Activated T-cell treated with anti-CD3 and anti-CD28 coated beads for 48 hours (primary cell): ENCODE data around the gene TNFRSF8.

ENCODE experiments used
- DNase-seq: peaks from one replicate; pipeline ENCODE4 v3.0.0-alpha.2; 2020; ENCODE audit warnings: low read depth

TNFRSF8 gene

DNA sequence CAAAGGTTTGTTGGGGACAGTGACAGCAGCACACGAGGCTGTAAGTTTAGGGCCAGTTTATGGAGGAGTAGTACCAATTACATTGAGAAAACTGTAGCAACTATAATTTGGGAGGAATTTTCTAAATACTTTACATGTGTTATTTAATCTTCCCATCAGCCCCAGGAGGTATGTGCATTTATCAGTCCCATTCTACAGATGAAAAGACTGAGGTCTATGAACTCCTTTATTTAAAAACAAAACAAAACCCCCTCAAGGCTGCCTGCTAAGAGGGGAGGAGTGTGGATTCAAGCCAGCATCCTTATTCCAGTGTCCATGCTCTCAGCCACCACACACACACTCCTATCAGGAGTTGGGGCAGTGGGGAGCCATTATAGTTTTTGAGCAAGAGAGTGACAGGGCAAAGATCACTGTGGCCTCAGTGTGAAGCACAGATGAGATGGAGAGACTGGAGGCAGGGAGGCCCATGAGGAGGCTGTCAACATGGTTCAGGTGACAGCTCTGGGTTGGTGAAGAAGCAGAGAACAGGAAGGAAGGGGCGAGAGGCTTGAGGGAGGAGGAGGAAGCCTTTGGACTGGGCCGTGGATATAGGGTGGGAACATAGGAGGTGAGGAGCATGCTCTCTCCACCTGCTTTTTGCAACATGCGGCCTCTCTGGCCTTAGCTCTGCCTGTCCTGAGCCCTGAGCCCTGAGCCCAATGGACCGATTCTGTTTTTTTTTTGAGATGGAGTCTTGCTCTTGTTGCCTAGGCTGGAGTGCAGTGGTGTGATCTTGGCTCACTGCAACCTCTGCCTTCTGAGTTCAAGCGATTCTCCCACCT, 113.4 kb downstream of the TNFRSF8 start:
- no peak for DNase-seq

DNA sequence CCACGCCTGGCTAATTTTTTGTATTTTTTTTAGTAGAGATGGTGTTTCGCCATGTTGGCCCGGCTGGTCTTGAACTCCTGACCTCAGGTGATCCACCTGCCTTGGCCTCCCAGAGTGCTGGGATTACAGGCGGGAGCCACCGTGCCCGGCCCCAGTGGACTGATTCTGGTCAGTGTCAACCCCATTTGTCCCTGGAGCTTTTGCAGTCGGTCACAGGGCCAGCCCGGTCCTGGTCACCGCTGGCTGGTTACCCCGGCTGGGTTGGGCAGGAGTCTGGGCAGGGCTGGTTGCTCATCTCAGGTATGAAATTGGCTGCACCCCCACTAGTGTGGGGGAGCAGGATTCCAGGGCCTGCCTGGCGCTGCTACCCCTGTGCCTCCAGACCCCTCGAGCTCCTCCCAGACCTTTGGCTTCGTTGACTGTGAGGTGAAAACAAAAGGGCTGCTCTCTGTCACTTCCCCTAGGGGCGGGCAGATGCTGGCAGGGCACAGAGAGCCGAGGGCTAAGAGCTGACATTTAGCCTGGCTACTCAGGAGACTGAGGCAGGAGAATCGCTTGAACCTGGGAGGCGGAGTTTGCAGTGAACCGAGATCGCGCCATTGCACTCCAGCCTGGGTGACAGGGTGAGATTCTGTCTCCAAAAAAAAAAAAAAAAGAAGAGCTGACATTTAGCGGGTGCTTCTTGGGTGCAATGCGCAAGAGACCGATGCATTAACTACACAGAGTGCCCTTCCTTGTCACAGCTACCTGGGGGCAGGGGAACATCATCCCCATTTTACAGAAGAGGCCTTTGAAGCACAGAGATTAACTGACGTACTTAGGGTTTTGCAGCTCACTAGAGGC, 114.3 kb downstream of the TNFRSF8 start:
- no peak for DNase-seq

DNA sequence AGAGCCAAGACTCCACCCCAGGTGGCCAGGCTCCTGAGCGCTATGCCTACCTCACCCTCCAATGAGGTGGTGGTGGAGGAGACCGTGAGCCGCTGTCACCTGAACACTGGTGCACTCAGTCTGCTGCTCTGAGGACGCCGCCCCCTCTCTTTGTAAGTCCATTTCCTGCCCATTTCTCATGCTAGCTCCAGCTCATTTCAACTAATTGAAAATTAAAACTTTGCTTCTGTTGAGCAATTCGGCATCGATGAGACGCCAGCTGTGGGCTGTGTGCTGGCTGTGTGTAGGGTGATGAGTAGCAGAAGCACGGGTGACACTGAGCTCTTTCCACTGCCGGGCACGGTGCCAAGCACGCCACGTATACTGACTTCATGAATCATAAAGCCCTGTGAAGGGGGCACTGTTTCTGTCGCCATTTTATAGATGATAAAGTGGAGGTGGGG, 114.9 kb downstream of the TNFRSF8 start:
- peak; percentile 88 for DNase-seq

DNA sequence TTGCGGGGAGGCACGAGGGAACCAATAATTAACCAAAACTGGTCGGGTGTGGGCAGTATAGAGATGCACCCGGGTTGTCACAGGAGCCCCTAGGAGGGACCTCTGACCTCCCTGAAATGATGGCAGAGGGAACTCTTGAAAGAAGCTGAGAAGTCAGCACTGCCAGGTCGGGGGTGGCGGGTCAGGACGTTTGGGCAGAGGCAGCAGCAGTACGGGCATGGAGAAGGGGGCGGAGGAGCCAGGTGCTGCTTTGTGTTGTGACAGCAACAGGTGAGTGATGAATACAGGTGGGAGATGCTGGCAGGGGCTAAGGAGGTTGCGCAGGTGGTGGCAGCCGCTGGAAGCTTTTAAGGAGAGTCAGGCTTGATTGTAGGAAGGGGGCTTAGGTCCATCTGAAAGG, 115.4 kb downstream of the TNFRSF8 start:
- no peak for DNase-seq

DNA sequence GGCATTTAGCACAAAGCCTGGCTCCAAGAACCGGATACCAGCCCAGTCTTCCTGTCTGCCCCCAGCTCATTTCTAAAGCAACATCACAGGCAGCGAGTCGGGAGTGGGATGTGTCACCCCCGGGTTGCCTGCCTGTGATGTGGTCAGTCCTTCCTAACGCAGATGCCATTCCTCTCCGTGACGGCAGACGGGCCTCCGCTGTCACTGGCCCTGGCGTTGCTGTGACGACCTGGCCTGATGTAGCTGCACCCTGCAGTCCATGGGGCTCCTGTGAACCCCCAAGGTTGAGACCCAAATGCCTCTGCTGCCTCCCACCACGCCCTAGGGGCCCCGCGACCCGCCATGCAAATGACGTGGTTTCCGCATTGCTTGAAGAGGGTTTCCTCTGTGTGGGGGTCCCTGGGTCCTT, 116.0 kb downstream of the TNFRSF8 start:
- DNase-seq, result peak; percentile 80

DNA sequence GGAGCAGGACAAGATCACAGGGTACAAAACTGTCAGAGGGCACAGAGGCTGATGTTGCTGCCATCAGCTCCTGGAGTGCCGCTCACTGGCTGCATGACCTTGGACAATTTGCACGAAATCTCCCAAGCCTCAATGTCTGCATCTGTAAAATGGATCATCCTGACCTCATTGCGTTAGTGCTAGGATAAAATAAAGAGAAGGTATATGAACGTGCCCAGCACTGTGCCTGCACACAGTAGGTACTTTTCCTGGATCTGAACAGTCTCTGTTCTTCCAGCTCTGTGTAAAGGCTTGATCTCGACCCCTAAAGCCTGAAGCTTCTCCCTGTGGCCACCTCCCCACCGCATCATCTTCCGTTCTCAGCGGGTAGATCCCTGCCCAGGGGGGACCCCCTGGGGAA, 116.6 kb downstream of the TNFRSF8 start:
- no peak for DNase-seq

DNA sequence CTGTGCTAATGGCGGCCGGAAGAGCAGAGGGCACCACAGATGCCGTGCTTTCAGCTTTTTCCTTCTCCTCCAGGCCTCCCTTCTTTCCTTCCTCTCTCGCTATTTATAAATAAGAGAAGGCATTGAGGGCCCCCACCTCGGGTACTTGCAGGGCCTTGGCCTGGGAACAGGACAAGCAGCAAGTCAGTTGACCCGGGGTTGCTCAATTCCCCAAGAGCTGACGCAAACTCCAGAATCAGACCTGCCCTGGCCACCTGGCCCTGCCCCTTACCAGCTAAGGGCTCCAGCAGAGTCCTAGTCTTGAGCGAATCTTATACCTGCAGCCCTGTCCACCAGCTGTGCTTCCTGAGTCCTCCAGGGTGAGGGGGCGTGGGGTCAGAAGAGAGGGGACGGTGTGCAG, 117.2 kb downstream of the TNFRSF8 start:
- DNase-seq, result no peak

DNA sequence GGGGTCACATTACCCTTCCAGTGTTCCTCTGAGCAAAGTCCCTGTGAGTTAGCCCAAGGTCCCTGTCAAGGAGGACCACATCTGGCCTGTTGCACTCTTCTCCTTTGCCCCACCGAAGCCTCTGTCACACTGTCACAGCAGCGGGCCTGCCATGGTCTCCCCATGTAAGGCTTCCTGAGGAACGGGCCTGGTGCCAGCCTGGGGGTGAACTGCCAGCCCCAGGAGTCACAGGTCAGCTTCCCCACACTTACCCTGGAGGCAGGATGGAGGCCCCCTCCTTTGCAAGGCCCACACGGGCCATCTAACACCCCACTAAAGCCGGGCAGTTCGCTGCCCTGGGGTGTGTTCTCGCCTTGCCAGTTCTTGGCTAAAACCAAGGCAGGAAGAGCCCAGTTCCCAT, 117.8 kb downstream of the TNFRSF8 start:
- no peak for DNase-seq

DNA sequence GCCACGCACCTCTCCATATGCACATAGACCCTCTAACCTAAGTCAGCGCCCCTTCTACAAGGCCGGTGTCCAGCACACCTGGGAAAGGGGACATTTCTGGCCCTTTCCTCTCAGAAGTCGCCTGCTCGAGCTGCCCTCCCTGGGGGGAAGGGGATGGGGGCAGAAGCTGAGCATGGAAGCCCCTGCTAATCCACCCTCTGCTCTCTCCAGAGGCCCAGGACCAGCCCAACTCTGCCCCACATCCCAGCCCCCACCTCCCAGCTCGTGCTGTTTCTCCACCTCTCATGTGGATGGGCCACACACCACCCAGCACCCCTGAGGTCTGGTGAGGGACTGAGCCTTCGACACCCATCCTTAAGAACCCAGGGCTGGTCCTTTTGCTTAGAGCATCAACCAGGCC, 118.5 kb downstream of the TNFRSF8 start:
- DNase-seq, result no peak

DNA sequence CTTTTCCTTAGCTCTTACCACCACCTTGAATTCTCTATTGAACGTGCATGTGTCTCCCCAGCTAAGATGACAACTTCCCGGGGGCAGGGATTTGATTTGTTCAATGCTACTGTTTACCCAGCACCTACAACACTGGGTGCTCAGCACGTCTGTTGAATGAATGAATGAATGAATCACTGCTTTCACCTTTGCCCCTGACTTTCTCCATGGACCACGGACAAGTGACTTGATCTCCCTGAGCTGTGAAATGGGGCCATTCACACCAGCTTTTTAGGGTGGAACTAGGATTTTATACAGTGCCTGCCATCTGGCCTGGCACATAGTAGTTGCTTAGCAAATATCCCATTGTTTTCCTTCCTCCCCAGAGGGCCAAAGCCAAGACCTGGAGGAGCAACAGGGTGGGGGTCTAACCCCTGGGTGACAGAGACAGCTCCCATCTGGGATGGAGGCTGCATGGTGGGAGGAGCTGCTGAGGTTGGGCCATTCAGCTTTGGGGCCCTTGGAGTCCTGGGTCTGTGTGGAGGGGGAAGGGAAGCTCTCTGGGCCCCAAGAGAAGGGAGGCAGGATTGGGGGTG, 119.4 kb downstream of the TNFRSF8 start:
- DNase-seq, result no peak

DNA sequence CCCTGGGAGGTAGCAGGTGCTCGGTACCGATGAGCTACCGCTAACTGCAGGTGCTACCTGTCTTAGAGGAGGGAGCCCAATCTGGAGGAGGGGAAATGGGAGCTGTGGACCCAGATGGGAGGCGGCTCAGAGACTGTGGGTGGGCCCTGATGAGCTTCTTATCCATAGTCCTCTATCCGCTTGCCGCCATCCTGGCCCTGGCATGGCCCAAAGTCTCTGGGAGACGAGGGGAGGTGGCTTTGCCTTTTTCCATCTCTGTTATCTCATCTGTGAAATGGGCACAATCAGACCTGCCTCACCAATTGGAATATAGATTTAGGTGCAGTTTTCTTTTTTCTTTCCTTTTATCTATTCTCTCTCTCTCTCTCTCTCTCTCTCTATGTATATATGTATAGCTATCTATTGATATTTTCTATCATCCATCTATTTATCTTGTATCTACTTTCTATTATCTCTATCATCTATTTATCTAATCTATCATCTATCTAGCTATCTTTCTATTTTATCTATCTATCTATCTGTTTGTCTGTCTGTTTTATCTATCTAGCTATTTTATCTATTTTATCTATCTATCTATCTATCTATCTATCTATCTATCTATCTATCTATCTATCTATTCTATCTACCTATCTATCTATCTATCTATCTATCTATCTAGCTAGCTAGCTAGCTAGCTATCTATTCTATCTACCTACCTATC, 120.1 kb downstream of the TNFRSF8 start:
- DNase-seq, result no peak

DNA sequence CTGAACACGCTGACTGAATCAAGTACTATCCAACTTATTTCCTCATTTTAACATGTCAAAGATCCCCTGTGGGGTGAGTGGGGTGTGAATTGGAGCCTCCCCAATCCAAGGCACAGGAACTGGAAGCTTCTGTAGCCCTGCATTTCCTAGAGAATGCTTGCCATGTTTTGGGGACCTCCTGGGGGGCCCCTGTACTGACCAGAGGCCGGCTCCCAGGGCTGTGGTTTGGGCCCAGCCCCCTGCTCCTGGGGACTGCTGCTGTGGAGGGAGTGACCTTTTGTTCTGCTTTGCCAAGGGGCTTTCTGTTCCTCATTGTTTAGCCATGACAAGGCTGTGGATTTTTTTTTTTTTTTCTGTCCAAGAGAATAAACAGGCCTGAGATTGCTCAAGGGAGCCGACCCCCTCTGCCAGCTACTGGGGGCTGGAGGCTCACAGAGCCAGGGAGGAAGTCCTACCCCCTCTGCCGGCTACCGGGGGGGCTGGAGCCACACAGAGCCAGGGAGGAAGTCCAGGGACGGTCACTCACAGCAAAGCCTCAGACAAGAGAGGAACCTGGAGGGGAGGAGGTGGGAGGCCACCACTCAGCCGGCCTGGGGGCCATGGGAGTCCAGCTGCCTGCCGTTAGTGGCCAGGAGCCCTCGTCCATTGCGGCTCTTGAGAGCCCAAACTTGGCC, 121.0 kb downstream of the TNFRSF8 start:
- no peak for DNase-seq

DNA sequence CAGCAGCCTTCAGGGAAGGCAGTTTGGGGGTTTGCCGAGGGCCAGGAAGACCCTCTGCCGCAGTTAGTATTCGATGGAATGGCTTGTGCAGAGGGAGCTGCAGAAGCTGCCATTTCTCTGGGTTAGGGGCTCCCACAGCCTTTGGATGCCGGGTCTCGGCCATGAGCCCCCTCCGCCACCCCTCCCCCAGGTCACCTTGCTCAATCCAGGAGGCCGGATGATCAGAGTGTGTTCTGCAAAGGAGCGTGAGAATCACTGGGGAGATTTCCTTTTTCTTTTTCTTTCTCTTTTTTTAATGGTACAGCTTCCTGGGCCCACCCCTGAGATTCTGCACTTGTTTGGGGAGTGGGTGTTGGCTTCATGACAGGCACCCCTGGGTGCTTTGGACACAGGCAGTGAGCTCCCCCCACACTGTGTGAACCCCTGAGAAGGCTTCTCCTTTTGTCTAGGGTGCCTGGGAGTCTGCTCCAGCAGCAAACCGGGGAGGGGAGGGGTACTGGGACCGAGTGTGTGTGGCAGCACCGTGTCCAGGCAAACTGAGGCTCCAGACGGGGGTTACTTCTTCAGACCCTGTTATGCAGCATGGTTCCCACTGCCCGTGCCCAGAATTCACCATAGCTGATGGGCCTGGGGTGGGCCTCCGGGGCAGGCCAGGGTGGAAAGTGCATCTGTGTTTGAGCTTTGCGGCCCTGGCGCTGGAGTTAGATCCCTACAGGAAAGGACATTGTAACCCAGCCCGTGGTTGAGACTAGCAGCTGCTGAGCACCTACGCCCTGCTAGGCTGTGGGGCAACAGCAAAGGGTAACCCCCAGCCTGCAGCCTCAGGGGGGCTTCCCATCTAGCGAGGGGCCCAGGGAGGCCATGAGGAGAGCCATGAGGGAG, 122.2 kb downstream of the TNFRSF8 start:
- no peak for DNase-seq

DNA sequence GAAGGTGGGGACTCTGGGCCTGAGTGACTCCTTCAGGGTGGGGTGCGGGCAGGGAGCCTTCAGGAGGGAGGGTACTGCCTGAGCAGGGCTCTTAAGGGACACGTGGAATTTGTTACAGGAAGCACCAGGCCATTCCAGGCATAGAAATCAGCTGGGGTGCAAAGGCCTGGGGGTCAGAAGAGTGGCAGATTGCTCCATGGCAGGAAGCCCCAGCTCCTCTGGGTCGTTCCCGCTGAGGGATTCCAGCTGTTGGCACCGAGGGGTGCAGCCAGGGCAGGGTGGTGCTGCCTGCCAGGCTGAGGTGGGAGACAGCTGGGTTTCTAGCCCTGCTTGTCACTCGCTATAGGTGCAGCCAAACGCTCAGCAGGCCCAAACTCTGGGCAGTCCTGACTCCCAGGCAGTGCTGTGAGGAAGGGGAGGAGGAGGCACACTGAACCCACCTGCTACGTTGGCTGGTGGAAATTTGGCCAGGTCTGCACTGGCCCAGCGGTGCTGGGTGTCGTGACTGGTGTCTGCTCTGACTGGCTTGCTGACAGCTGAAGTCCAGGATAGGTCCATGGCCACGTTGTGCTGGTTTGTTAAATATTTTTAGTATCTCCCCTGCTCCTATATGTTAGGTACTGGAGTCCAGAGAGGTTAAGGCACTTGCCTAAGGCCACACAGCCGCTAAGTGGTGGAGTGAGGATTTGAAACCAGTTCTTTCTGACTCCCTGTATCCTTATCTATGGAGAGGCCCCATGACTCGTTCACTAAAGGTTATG, 123.0 kb downstream of the TNFRSF8 start:
- DNase-seq, result no peak

DNA sequence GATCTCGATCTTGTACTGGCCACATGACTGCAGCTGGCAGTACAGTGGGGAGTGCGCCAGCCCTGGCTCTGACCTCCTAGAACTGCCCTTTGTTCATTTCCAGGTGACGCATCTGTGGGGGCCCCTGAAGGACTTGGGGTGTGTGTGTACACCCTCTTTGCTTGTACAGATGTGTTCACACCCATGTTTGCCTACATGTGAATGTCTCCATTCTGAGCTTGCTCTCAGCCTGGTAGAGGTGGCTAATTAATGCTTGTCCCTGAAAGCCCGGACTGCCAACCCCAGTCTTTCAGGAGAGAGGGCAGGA, 123.5 kb downstream of the TNFRSF8 start:
- DNase-seq, result no peak

DNA sequence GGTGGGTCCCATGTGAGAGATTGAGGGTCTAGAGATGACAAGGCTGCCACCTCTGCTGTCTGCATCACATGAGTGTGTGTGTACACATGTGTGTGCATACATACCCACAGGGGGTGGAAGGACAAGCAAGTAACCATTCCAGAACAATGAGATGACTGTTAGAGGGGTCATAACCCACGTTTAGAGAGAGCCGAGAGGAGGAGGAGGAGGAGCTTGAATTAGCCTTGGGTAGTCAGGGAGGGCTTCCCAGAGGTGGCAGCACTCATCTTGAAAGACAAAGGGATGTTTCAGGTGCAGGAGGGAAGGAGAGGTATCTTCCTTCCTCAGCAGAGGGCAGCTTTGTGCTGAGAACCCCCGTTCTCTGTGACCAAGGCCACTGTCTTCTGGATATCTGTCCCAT, 125.0 kb downstream of the TNFRSF8 start:
- DNase-seq, result no peak

DNA sequence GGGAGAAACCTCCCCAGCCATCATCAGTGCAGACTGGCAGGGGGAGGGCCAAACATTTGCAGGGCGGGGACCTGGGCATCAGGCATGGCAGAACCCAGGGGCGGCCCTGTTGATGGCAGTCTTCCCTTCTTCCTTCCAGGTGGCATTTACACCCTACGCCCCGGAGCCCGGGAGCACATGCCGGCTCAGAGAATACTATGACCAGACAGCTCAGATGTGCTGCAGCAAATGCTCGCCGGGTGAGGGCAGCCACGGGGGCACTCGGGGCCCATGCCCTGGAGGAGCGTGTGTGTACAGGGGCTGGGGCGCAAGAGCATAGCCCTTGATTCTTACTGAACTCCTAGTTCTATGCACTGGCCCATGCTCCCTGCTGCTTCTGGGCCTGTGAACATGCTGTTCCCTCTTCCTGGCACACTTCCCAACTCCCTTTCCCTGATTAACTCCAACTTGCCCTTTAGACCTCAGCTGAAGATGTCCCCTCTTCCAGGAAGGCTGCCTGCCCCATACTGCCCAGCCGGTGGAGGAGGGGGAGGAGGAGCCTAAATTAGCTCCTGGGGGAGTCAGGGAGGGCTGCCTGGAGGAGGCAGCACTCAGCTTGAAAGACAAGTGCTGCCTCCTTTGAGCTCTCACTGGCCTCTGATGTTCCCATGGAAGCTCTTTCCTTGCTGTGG, 125.7 kb downstream of the TNFRSF8 start:
- no peak for DNase-seq

DNA sequence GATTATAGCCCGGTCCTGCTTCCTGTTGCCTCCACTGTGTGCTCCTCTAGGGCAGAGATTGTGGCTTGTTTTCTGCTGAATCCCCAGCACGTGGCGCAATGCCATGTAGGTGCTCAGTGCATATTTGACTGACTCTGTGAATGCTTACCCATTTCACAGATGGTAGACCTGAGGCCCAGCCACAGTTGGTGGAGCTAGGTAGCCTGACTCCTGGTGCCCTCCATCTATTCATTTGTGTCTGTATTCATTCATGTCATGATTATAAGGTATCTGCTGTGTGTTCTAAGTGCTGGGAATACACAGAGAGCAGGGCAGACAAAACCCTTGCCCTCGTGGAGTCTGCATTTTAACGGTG, 126.2 kb downstream of the TNFRSF8 start:
- DNase-seq, result no peak

DNA sequence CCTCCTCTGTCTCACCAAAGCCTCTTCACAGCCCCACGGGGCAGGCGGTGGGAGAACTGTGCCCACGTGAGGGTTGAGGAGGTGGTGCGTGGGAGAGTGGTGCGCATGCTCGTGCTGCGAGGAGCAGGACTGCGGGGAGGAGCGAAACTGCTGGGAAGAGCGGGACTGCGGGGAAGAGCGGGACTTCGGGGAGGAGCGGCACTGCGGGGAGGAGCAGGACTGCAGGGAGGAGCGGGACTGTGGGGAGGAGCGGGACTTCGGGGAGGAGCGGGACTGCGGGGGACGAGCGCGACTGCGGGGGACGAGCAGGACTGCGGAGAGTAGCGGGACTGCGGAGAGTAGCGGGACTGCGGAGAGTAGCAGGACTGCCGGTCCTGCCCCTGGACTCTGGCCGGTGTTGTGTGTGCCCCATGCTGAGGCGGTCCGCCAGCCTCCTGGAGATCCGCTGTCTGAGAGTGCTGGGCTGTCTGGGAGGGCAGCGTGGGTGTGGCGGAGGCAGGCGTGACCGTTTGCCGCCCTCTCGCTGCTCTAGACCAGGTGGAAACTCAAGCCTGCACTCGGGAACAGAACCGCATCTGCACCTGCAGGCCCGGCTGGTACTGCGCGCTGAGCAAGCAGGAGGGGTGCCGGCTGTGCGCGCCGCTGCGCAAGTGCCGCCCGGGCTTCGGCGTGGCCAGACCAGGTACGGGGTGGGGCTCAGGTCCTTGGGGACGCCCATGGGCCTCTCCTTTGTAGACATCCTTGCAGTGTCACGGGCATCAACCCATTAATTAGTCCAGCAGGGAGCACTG, 128.3 kb downstream of the TNFRSF8 start:
- DNase-seq, result no peak
